Right lobe of liver (tissue), 4 donors: Measurements from ENCODE around the gene SPAAR.

Experiments
- CTCF ChIP-seq, 4 donors: fragments of 200-600 bp in 3 of 4; fragments of 450-650 bp in 1 of 4; IDR thresholded peaks; one replicate each; pipeline versions ENCODE4 v1.5.1 to v1.8.0; 2016 to 2022; ENCODE audit warnings: antibody characterized with exemption in 4 of 4, mild to moderate bottlenecking in 2 of 4
- POLR2A ChIP-seq: fragments of 450-650 bp; IDR thresholded peaks from one replicate; pipeline ENCODE4 v1.6.1; 2017; ENCODE audit warnings: antibody characterized with exemption, mild to moderate bottlenecking
- donor health status: DM: no; HTN: no; CAD: no.
- donor health status: DM: no; HTN: no; CAD: no.
- donor health status: DM: no; HTN: yes; CAD: no.

- TF ChIP-seq CTCF (IDR thresholded peaks at IDR 0.05) (no peak), POLR2A (no peak)
Observed at GRCh38 chr9:35882996-35883395, 26.3 kb upstream of the SPAAR start.
